Measurements from ENCODE around the gene ITGA4.
A peak's percentile ranks its signal among the peaks of the same experiment; 100 is the strongest.

The ITGA4 gene

GRCh38 chr2:181466661-181467576, 9.7 kb downstream of the ITGA4 start:
- Mint-ChIP-seq H3K9me3 (no peaks in the 10 kb centered on the region), H3K36me3 (peaks cover 46% of the 10 kb centered on the region), H3K4me3 (no peak overlapping the region), H3K27ac (peak overlapping the region; percentile 28), H3K27me3 (no peaks in the 10 kb centered on the region), H3K4me1 (peaks cover 77% of the 10 kb centered on the region)
- ATAC-seq: no peak

DNA sequence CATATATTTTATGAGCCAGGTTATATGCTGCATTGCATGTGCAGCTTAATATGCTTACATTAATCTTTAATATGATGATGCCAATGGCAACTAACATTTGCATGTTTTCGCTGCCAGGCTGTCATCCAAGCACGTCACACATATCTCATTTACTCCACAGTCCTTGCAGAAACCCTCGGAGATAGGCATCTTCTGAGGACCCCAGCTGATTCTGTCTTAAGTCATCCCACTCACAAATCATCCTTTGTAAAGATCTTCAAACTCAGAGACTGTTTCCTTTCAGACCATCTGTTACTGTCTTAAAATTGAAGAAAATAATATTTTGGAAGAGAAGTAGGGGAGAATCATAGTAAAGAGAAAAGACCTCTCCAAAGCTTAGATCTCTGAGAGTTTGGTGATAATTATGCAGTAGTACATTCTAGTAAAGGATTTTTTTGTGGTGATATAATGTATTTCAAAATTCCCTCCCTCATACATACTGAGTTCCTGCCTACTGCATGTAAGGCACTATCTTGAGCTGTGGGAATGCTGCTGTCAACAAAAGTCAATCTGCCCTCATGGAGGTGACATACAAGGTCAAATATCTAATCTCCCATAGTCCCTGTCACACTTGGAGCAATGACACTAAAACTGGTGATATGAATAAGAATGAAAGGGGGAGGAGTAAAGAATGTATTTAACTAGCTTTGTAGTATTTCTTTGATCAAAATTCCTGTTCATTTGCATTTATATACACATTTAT, 11.0 kb downstream of the ITGA4 start:
- Mint-ChIP-seq H3K27ac (peak overlapping the region; percentile 58), H3K4me1 (peaks cover 79% of the 10 kb centered on the region), H3K9me3 (no peaks in the 10 kb centered on the region), H3K36me3 (peaks cover 54% of the 10 kb centered on the region), H3K4me3 (no peak overlapping the region), H3K27me3 (no peaks in the 10 kb centered on the region)
- ATAC-seq: no peak

GRCh38 chr2:181468811-181469210, 11.6 kb downstream of the ITGA4 start:
- no peak for ATAC-seq
- H3K9me3 Mint-ChIP-seq: no peaks in the 10 kb centered on the region
- no peaks in the 10 kb centered on the region for H3K27me3 Mint-ChIP-seq
- H3K27ac Mint-ChIP-seq: peak overlapping the region; percentile 58
- H3K4me1 Mint-ChIP-seq: peaks cover 79% of the 10 kb centered on the region
- H3K36me3 Mint-ChIP-seq: peaks cover 57% of the 10 kb centered on the region
- no peak overlapping the region for H3K4me3 Mint-ChIP-seq

GRCh38 chr2:181471226-181471625, 14.0 kb downstream of the ITGA4 start:
- no peaks in the 10 kb centered on the region for H3K27me3 Mint-ChIP-seq
- H3K4me1 Mint-ChIP-seq: peaks cover 65% of the 10 kb centered on the region
- ATAC-seq: no peak
- H3K9me3 Mint-ChIP-seq: no peaks in the 10 kb centered on the region
- H3K27ac Mint-ChIP-seq: peak overlapping the region; percentile 79
- H3K4me3 Mint-ChIP-seq: peak overlapping the region; percentile 24
- H3K36me3 Mint-ChIP-seq: peaks cover 60% of the 10 kb centered on the region

- no peak for ATAC-seq
- Mint-ChIP-seq H3K4me3 (no peak overlapping the region), H3K27ac (peak overlapping the region; percentile 79), H3K36me3 (peaks cover 66% of the 10 kb centered on the region), H3K9me3 (no peaks in the 10 kb centered on the region), H3K27me3 (no peaks in the 10 kb centered on the region), H3K4me1 (peaks cover 65% of the 10 kb centered on the region)
Observed at GRCh38 chr2:181471783-181472182, 14.6 kb downstream of the ITGA4 start.

DNA sequence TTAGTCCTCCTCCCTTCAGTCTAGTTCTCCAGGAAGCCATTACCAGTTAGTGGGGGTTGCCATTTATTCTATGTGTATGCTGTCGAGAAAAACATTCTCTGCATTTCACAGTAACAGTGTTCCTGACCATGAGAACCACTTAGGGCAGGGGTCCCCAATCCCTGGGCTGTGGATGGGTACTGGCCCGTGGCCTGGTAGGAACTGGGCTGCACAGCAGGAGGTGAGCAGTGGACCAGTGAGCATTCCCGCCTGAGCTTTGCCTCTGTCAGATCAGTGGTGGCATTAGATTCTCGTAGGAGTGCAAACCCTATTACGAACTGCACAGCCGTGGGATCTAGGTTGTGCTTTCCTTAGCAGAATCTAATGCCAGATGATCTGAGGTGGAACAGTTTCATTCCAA, 15.8 kb downstream of the ITGA4 start:
- no peaks in the 10 kb centered on the region for H3K27me3 Mint-ChIP-seq
- no peak overlapping the region for H3K4me3 Mint-ChIP-seq
- peaks cover 56% of the 10 kb centered on the region for H3K4me1 Mint-ChIP-seq
- H3K36me3 Mint-ChIP-seq: peaks cover 78% of the 10 kb centered on the region
- H3K9me3 Mint-ChIP-seq: no peaks in the 10 kb centered on the region
- H3K27ac Mint-ChIP-seq: peak overlapping the region; percentile 27
- no peak for ATAC-seq

GRCh38 chr2:181474222-181474881, 17.2 kb downstream of the ITGA4 start:
- H3K4me1 Mint-ChIP-seq: peaks cover 44% of the 10 kb centered on the region
- peaks cover 69% of the 10 kb centered on the region for H3K36me3 Mint-ChIP-seq
- H3K27me3 Mint-ChIP-seq: no peaks in the 10 kb centered on the region
- H3K4me3 Mint-ChIP-seq: no peak overlapping the region
- H3K27ac Mint-ChIP-seq: peak overlapping the region; percentile 27
- no peak for ATAC-seq
- no peaks in the 10 kb centered on the region for H3K9me3 Mint-ChIP-seq

DNA sequence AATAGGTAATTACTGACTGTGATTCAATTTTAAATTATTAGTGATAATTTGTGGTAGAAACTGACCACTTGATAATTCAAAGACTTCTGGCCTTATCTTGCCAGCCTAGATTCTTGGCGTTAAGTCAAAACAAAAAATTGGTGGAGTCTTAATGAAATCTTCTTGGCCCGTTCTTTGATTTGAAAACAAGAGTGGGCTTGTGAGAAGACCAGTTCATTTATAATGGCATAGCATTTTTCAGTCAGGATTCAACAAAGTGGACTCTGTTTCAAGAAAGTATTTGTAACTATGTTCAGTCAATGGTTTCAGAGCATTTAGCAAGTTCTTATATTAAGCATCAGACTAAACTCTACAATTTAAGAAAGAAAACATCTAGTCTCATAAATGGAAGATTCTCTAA, 26.0 kb downstream of the ITGA4 start:
- ATAC-seq: no peak
- H3K4me3 Mint-ChIP-seq: no peak overlapping the region

DNA sequence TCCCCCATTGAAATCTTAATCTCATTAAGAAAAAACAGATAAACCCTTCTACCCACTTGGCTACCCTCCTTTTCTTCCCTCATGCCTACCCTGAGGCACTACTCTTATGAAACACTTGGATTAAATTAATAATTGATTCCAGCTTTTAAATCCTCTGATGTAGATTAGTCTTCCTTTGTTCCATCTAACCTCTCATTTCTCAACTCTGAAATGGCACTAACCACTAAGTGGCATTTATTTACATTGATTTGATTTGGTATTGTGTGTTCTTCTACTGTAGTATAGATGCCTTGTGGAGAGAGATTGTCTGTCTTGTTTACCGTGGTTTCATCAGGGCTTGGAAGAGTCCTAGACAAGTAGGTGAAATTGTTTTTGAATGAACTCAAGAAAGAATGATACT, 26.7 kb downstream of the ITGA4 start:
- Mint-ChIP-seq H3K4me1 (peaks cover 5% of the 10 kb centered on the region), H3K27me3 (no peaks in the 10 kb centered on the region), H3K36me3 (peaks cover 63% of the 10 kb centered on the region), H3K9me3 (no peaks in the 10 kb centered on the region), H3K4me3 (no peak overlapping the region), H3K27ac (peak overlapping the region; percentile 69)
- no peak for ATAC-seq

More for the DNA sequence above, 26.0 kb downstream of the ITGA4 start:
- Mint-ChIP-seq H3K9me3 (no peaks in the 10 kb centered on the region), H3K27ac (no peak overlapping the region), H3K27me3 (no peaks in the 10 kb centered on the region), H3K4me1 (peaks cover 5% of the 10 kb centered on the region), H3K36me3 (peaks cover 57% of the 10 kb centered on the region)

GRCh38 chr2:181484851-181485637, 27.9 kb downstream of the ITGA4 start:
- Mint-ChIP-seq H3K4me3 (no peak overlapping the region), H3K9me3 (no peaks in the 10 kb centered on the region), H3K36me3 (peaks cover 64% of the 10 kb centered on the region), H3K27ac (peak overlapping the region; percentile 69), H3K4me1 (peaks cover 10% of the 10 kb centered on the region), H3K27me3 (no peaks in the 10 kb centered on the region)
- no peak for ATAC-seq

DNA sequence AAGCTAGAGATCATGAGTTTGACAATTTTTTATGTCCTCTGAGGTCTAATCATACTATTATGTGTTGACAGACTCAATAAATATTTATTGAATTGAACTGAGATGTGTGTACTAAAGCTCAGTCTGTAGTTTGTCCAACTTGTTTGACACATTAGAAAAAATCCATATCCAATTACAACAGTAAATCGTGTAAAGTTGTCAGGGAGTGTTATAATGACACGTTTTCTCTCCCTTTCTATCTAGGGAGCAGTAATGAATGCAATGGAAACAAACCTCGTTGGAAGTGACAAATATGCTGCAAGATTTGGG, 28.4 kb downstream of the ITGA4 start:
- no peaks in the 10 kb centered on the region for H3K27me3 Mint-ChIP-seq
- ATAC-seq: no peak
- H3K27ac Mint-ChIP-seq: peak overlapping the region; percentile 69
- peaks cover 10% of the 10 kb centered on the region for H3K4me1 Mint-ChIP-seq
- no peaks in the 10 kb centered on the region for H3K9me3 Mint-ChIP-seq
- H3K36me3 Mint-ChIP-seq: peaks cover 61% of the 10 kb centered on the region
- no peak overlapping the region for H3K4me3 Mint-ChIP-seq

GRCh38 chr2:181499231-181499630, 42.0 kb downstream of the ITGA4 start:
- Mint-ChIP-seq H3K27ac (no peak overlapping the region), H3K36me3 (peaks cover 36% of the 10 kb centered on the region), H3K27me3 (no peaks in the 10 kb centered on the region), H3K9me3 (no peaks in the 10 kb centered on the region), H3K4me3 (no peak overlapping the region), H3K4me1 (no peaks in the 10 kb centered on the region)
- ATAC-seq: no peak

DNA sequence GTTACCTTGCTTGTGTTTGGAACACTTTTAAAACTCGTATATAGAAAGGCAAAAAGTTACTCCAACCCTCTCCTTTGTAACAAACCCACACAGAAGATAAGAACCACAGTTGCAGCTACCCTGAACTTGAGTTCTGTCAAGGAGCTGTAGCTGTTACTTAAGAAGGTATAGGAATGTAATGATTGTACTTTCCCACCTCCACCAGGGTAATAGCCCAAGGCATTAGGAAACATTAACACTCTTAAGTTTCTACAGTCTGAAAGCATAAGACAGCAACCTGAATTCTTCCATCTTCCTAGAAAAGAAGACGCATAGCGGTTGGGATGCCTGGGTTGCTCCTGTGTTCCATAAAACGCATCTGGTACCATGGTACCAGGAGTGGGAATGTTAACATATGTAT, 43.0 kb downstream of the ITGA4 start:
- no peaks in the 10 kb centered on the region for H3K4me1 Mint-ChIP-seq
- ATAC-seq: no peak
- H3K9me3 Mint-ChIP-seq: no peaks in the 10 kb centered on the region
- H3K4me3 Mint-ChIP-seq: no peak overlapping the region
- H3K27ac Mint-ChIP-seq: no peak overlapping the region
- peaks cover 35% of the 10 kb centered on the region for H3K36me3 Mint-ChIP-seq
- H3K27me3 Mint-ChIP-seq: no peaks in the 10 kb centered on the region

- no peak for ATAC-seq
- H3K9me3 Mint-ChIP-seq: no peaks in the 10 kb centered on the region
- peaks cover 60% of the 10 kb centered on the region for H3K36me3 Mint-ChIP-seq
- peaks cover 6% of the 10 kb centered on the region for H3K4me1 Mint-ChIP-seq
- no peak overlapping the region for H3K4me3 Mint-ChIP-seq
- peak overlapping the region; percentile 37 for H3K27ac Mint-ChIP-seq
- no peaks in the 10 kb centered on the region for H3K27me3 Mint-ChIP-seq
Observed at GRCh38 chr2:181515719-181516118, 58.5 kb downstream of the ITGA4 start.

DNA sequence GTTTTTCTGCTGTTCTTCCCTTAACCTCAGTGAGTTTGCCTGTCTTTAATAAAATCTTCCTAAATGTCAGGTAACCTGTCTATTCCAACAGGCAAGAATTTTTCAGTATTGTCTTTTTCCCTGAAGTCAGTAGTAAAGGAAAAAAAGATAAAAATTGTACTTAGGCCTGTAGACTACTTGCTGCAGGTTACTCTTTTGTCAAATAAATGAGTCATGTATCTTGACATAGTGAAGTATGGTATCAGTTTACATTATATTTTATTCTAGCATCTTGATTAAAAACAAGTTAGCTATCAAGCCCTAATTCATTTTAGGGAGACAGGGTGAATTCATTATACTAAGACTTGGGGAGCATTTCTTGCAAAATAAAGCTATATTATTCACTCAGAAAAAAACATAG, 59.8 kb downstream of the ITGA4 start:
- H3K4me3 Mint-ChIP-seq: no peak overlapping the region
- H3K27ac Mint-ChIP-seq: peak overlapping the region; percentile 37
- no peaks in the 10 kb centered on the region for H3K9me3 Mint-ChIP-seq
- H3K27me3 Mint-ChIP-seq: no peaks in the 10 kb centered on the region
- H3K36me3 Mint-ChIP-seq: peaks cover 57% of the 10 kb centered on the region
- ATAC-seq: no peak
- peaks cover 4% of the 10 kb centered on the region for H3K4me1 Mint-ChIP-seq

Measured in stimulated activated memory B cell treated with anti-CD40 and anti-IgM and Interleukin-4, amounts not matched to agents 10 μg/mL and 1 μg/mL and 100 μg/mL, for 72 hours (primary cell).